Inflammatory macrophage treated with lipopolysaccharide for 1 hour (primary cell): ENCODE data around the gene LTBP4.

ENCODE experiments used
- DNase-seq, 2 donors: peaks; one replicate each; pipeline ENCODE4 v3.0.0-alpha.2; 2020 to 2022

The LTBP4 gene

DNA sequence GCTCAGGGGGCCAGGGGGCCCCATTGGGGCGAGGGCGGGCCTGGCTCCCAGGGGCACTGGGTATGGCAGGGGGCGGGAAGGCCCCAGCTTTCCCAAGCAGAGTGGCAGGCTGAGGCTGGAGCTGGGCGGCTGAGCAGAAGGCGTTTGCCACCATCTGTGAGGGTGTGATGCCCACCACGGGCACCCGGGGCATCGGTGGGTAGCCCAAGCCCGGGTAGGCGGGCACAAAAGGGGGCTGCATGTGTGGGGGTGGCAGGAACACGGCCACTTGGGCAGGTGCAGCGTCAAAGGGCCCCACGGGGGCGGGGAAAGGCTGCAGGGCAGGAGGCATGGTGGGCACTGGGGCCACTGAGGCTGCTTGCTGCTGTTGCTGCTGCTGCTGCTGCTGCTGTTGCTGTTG is 66.4 kb downstream of the LTBP4 start:
- no peak for DNase-seq

- DNase-seq = no peak
Measured at GRCh38 chr19:40668991-40669614, 67.9 kb downstream of the LTBP4 start.

GRCh38 chr19:40671404-40671803 is 70.2 kb downstream of the LTBP4 start:
- DNase-seq = no peak

DNA sequence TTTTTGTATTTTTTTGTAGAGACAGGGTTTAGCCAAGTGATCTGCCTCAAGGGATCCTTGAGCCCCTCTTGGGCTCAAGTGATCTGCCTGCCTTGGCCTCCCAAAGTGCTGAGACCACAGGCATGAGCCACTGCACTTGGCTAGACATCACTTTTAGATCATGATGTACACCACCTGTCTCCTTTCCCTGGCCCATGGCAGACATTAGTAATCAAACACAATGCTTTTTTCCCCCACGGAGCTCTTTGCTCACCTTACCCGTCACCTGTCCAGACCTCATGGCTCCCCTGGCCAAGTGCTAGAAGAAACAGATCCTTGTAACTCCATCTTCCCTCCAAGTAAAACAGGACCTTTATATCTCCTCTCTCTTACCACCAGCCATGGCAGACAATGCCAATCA is 70.9 kb downstream of the LTBP4 start:
- DNase-seq = no peak

DNA sequence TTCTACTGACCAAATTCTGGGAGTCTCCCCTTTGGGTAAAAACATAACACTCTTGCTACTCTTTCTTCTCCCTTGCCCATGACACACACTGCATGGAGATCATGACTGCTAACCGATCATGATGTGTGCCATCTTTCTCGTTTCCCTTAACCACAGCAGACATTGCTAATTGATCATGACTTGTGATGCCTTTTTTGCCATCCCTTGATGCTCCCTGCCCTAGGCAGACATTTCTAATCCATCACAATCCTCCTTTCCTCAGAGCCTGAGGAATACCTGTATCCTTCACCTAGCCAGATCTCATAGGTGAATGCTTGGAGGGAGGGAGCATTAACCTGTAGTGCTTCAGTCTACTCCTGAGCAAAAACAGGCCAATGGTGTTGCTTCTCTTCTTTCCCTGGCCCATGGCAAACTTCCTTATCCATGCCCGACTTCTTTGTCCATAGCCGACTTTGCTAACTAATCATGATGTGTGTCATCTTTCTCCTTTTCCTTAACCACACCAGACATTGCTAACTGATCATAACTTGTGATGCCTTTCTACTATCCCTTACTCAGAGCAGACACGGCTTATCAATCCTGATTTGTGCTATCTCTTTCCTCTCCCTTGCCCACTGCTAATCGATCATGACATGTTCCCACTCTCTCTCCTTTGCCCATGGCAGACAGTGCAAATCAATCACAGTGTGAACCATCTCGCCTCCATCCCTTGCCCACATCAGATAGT is 71.6 kb downstream of the LTBP4 start:
- DNase-seq = no peak

GRCh38 chr19:40673397-40673796 is 72.2 kb downstream of the LTBP4 start:
- no peak for DNase-seq

- DNase-seq = no peak
Measured at GRCh38 chr19:40674291-40674690, 73.1 kb downstream of the LTBP4 start.

DNA sequence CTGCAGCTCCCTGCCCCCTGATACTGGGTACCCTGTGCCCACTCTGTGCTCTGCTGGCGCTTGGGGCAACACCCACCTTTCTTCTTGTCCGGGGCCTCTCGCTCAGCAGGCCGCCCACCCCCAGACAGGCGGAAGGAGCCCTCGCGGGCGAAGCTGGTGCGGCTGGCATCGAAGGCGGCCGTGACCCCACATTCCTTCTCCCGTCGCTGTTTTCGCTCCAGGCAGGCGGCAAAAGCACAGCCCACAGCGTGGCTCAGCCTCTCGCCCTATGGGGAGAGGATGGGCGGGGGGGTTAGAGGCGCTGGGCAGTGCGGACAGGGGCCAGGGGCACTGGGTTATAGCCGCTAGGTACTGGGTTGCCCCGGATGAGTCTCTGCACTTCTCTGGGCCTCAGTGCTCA is 76.0 kb downstream of the LTBP4 start:
- no peak for DNase-seq
